HG03521 (cell line): ENCODE data around the gene EMCN.
"Not testable (repeated sequence)": the region's sequence is repeated elsewhere in the genome, so short reads cannot be mapped to it uniquely, and the experiment has no call there.

Experiments used
- ATAC-seq: cut with Tn5 transposase; IDR thresholded peaks from one replicate; pipeline ENCODE4 v1.9.1; 2021; ENCODE audit warnings: mild to moderate bottlenecking, moderate library complexity; ENCODE audit not compliant: unreplicated experiment

Gene EMCN

DNA sequence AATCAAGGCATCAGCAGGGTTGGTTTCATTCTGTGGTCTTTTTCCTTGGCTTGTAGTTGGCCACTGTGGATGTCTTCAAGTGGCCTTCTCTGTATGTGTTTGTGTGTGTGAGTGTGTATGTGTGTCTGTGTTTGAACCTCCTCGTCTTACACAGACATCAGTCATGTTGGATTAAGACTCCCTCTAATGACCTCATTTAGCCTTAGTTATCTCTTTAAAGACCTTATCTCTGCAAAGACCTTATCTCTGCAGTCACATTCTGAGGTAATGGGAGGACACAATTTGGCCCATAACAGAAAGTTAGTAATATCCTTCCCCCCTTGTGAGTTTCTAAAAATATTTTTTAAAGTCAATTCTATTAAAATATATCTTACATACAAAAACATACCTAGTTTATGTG lies 126.7 kb downstream of the EMCN start:
- ATAC-seq = no peak

DNA sequence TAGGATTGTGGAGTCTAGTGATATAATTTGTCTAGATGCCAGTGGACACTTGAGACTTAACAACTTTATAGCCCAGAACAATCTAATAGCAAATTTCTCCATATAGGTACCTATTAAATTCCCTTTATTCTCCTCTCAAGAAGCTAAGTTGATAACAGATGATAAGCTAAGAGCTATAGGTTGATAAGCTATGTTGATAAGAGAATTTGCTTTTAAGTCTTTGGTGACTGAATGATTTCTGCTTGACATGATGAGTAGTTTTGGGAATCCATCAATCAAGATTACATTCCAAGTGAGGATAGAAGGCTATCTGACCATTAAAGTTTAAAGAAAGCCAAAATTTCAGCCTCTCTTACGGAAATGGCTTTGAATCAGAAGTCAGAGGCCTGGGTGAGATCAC lies 131.6 kb downstream of the EMCN start:
- ATAC-seq = no peak

DNA sequence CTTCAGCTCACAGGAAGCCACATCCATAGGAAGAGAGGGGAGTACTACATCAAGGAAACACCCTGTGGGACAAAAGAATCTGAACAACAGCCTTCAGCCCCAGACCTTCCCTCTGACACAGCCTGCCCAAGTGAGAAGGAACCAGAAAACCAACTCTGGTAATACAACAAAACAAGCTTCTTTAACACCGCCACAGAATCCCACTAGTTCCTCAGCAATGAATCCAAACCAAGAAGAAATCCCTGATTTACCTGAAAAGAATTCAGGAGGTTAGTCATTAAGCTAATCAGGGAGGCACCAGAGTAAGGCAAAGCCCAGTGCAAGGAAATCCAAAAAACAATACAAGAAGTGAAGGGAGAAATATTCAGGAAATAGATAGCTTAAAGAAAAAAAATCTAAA lies 137.4 kb downstream of the EMCN start:
- ATAC-seq = not testable (repeated sequence)

GRCh38 chr4:100379583-100380105 lies 138.2 kb downstream of the EMCN start:
- no peak for ATAC-seq

- ATAC-seq = no peak
These were observed 145.4 kb downstream of the EMCN start for GRCh38 chr4:100372432-100372831.

DNA sequence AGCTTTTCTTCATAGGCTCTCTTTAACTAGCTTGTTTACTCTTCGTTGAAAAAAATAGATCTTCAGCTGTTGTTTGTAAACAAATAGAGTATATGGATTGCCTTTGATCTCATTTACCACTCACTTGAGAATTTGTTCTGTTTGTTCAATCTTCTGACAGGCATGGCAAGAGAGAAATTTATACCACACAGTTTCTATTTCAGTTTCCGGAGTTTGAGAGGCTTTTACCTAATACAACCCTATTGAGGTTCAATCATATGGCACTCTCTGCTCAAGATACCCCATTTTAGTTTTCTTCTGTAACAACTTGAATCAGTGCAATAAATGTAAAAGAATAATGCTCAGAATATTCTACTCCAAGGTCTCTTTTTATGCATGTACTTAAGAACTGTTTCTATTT lies 148.0 kb downstream of the EMCN start:
- no peak for ATAC-seq

- ATAC-seq = no peak
These were observed 150.4 kb downstream of the EMCN start for GRCh38 chr4:100367451-100367850.

- no peak for ATAC-seq
These were observed 151.6 kb downstream of the EMCN start for GRCh38 chr4:100366213-100366612.

GRCh38 chr4:100362366-100362765 lies 155.5 kb downstream of the EMCN start:
- no peak for ATAC-seq

DNA sequence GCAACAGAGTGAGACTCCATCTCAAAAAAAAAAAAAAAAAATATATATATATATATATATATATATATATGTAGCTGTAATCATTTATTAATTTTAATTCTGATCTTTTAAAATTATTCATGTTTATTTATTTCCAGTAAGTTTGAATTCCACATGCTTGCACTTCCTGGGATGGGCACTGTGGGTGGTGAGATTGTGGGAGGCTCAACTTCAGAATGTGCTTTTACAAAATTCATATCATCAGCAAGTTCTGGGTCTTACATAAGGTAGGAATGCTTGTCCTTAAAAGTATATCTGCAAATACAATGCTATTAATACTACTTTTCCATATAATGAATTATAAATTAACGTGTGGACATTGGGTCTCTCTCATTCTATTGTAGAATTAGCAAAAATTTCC lies 156.5 kb downstream of the EMCN start:
- ATAC-seq = no peak

GRCh38 chr4:100360211-100360610 lies 157.6 kb downstream of the EMCN start:
- no peak for ATAC-seq

GRCh38 chr4:100359441-100359840 lies 158.4 kb downstream of the EMCN start:
- ATAC-seq = no peak

- no peak for ATAC-seq
These were observed 160.3 kb downstream of the EMCN start for GRCh38 chr4:100357542-100357941.

GRCh38 chr4:100356172-100356571 lies 161.7 kb downstream of the EMCN start:
- ATAC-seq = no peak

GRCh38 chr4:100352352-100352751 lies 165.5 kb downstream of the EMCN start:
- ATAC-seq = not testable (repeated sequence)

DNA sequence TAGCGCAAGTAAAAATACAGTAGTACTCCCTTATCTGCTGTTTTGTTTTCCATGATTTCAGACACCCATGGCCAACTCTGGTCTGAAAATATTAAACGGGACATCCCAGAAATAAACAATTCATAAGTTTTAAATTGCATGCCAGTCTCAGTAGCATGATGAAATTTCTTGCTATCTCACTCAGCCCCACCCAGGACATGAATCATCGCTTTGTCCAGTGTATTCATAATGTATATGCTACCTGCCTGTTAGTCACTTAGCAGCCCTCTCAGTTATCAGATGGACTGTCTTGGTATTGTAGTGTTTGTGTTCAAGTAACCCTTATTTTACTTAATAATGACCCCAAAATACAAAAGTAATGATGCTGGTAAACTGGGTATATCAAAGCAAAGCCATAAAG lies 169.3 kb downstream of the EMCN start:
- ATAC-seq = no peak

DNA sequence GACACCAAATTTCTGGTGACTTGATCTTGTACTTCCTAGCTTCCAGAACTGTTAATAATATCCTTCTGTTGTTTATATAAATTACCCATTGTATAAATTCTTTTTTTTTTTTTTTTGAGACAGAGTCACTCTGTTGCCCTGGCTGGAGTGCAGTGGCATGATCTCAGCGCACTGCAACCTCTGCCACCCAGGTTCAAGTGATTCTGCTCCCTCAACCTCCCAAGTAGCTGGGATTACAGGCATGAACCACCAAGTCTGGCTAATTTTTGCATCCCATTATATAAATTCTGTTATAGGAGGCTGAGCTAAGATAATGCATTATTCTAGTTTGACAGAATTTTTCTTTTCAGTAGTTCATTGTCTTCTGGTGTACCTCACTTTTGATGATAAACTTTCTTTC lies 170.6 kb downstream of the EMCN start:
- no peak for ATAC-seq

- no peak for ATAC-seq
These were observed 172.2 kb downstream of the EMCN start for GRCh38 chr4:100345585-100345984.
